GM19023 (cell line): ENCODE data around the gene GFPT1.
"Not testable (repeated sequence)": the region's sequence is repeated elsewhere in the genome, so short reads cannot be mapped to it uniquely, and the experiment has no call there.

Experiments used
- ATAC-seq: cut with Tn5 transposase; IDR thresholded peaks from one replicate; pipeline ENCODE4 v1.9.1; 2021; ENCODE audit warnings: mild to moderate bottlenecking, moderate library complexity; ENCODE audit not compliant: unreplicated experiment

GFPT1 gene

DNA sequence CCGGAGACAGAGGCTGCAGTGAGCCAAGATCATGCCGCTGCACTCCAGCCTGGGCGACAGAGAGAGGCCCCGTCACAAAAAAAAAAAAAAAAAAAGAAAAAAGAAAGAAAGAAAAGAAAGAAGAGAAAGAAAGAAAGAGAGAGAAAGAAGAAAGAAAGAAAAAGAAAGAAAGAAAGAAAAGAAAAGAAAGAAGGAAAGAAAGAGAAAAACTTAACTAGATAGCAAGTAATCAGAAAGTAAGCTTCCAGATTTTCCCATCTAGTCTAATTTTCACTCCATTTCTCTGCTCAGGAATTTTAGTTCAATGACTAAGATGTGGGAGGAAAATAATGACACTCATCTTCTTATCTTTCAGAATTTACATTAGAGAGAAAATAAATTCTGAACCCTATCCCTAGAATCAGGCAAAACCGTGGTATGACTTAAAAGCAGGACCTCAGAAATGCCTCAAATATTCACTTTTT lies 2.4 kb downstream of the GFPT1 start:
- no peak for ATAC-seq

DNA sequence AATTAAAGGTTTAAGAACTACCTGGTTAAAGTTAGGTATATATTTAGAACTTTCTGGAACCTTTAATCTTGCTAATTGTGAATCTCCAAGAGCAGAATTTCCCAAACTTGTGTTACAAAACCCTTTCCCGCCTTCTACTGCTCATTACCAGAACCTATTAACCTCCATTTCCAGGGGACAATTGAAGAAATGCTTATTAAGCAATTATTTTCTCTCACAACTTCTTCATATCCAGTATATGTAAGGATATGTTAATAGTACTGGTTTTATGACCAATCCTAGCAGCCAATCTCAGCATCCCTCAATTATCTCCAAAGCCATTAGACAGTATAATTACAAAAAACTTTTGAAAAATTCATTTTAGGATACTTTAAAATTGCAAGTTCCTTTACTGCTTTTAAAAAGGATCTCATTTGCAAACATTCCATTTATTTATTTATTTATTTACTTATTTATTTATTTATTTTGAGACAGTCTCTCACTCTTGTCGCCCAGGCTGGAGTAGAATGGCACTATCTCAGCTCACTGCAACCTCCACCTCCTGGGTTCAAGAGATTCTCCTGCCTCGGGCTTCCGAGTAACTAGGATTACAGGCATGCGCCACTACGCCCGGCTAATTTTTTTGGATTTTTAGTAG lies 3.7 kb downstream of the GFPT1 start:
- no peak for ATAC-seq

DNA sequence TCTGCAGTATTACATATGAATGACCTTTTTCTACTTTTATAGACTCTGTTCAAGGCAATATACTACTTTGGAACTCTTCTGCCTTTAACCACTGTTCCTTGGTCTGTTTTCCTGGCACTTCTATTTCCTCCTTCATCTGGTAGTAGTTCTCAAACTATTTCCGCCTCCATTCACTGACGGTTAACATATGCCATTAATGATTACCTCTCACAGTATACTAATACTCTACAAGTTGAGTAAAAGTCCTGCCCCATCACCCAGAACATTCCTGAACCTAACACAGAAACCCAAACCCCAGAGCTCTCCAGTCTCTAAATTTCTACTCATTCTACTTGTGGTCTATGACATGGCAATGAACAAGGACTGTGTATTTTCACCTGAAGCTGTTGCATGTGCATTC lies 4.5 kb downstream of the GFPT1 start:
- ATAC-seq, result no peak

DNA sequence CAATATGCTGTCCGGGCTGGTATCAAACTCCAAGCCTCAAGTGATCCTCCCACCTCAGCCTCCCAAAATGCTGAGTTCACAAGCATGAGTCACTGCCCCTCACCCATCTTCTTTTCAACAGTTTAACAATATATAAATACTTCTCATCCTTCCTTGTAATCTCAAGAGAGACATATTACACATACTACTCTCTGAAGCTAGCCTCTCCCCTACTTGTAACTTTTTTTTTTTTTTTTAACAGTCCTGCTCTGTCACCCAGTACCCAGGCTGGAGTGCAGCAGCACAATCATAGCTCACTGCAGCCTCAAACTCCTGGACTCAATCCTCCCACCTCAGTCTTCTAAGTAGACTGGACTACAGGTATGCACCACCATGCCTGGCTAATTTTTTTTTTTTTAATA lies 5.7 kb downstream of the GFPT1 start:
- ATAC-seq, result no peak

DNA sequence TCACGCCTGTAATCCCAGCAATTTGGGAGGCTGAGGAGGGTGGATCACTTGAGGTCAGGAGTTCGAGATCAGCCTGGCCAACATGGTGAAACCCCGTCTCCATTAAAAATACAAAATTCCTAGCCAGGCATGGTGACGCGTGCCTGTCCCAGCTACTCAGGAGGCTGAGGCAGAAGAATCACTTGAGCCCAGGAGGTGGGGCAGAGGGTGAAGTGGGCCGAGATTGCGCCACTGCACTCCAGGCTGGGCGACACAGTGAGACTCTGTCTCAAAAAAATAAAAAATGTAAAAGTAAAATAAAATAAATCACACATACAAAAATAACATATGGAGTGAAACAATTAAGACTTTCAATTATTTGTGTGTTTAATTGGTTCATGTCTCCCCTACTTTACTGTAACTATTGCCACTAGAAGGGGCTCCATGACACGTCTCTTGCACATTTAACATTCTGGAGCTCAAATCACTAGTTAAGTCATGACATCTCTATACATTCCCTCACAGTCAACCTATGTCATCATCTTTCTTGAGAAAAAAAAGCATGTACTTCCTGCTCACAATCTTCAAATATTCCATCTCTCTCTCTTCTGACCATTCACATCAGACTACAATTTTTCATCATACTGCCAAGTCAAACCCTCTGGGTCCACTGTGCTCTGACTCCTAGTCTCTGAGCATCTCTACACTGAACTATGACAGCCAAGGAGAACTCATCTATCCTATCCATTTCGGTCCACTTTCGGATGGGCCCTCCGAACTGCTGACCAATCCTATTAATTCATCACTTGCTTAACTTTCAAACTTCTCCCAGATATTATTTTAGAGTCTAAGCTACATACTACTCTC lies 6.7 kb downstream of the GFPT1 start:
- no peak for ATAC-seq

DNA sequence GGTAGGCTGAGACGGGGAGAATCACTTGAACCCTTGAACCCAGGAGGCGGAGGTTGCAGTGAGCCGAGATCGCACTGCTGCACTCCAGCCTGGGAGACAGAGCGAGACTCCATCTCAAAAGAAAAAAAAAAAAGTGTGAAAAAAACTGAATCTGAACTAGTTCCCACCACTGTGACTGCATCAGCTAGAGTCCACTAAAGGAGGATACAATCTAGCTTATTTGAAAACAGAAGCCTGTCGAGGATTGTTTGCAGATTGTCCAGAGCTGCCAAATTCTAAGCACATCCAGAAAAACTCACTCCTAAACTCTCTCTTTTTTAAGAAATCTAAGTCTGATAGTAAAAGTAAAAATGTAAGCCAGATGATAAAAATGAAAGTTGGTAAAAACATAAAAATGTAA lies 10.6 kb downstream of the GFPT1 start:
- ATAC-seq, result no peak

DNA sequence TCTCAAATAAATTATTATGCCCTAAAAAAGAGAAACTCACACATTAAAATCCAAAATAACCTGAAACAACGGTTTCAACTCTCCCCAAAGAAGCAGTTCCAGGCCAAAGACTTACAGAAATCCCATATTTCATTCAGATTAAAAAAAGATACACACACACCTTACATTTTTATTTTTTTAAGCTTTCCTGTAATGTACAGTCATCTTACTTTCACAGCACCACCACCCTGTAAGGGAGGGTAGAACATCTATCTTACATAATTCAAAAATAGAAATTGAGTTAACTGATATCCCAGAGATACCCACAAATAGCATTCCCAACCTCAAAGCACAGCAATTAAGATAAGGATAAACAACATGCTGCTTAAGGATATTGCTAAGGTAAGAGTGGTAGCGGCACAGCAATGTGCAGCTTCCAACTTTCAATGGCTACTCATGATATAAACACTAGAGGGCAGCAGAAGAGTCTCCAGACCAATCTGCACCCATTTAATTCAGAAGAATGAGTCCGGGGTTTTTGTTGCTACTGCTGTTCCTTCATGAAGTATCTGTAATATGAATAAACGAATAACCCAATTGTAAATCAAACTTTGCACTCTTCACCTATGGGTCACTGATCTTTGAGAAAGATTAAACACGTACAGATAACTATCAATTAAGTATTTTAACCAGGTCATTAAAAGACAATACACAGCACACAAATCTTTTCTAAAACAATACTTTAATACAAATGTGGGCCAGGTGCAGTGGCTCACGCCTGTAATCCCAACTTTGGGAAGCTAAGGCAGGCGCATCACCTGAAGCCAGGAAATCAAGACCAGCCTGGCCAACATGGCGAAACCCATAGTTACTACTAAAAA lies 11.3 kb downstream of the GFPT1 start:
- no peak for ATAC-seq

DNA sequence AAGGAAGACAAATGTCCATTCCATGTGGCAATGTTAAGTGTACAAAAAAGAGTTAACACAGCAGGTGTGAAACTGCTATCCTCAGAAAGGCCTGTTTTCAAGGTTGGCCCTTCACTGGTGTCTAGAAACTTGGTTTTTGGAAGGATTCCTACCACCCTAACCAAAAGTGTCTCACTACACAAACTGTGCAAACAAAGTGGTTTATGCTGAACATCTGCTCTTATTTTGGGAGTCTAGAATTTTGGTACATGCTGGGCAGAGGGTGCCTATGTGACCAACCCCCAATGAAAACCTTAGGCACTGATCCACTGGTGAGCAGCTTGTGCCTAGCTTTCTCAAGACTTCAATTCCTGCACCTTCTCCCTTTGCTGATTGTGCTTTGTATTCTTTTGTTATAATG lies 14.3 kb downstream of the GFPT1 start:
- ATAC-seq, result no peak

DNA sequence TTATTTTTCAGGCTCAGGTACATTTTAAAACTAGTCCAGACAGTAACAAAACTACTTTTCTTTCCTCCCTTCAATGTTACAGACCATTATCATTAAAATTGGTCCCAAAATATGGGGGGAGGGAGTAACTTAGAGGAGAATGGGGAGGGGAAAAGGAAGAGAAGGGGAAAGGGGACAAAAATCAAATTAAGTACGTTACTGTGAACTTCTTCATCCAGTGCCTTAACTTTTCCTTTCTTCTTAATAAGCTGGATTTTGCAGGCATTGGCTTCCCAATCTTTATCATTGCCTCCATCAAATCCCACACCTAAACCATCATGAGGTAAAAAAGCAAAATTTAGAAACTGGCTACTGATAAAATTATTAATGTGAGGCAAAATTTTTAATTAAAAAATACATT lies 17.2 kb downstream of the GFPT1 start:
- no peak for ATAC-seq

DNA sequence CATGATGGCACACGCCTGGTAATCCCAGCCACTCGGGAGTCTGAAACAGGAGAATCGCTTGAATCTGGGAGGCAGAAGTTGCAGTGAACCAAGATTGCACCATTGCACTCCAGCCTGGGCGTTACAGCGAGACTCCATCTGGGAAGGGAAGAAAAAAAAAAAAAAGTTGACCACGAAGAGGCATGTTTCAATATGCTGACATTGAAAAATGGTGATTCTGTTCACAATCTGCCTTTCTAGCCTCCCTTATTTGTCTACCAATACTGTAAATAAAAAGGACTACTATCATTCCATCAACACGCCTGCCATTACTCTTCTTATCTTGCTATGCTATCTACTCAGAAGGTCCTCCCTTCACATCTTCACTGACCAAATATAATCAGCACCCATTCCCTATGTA lies 18.4 kb downstream of the GFPT1 start:
- ATAC-seq, result no peak

DNA sequence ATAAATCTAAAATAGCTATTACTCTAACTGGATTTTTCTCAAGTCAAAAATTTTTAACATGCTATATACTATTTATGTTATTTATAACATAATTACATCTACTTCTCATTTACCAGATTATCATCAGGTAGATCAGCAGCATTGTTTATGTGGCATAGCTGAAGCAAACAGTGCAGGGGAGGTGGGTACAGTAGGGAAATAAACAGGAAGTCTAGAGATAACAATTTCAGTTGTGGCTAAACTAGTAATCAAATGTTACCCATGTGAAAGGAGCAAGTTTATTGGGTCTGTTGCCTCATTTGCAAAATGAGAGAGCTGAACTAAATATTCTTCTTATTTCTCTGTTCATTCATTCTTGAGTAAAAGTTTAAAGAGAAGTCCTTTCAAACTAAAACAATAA lies 27.7 kb downstream of the GFPT1 start:
- ATAC-seq, result no peak

DNA sequence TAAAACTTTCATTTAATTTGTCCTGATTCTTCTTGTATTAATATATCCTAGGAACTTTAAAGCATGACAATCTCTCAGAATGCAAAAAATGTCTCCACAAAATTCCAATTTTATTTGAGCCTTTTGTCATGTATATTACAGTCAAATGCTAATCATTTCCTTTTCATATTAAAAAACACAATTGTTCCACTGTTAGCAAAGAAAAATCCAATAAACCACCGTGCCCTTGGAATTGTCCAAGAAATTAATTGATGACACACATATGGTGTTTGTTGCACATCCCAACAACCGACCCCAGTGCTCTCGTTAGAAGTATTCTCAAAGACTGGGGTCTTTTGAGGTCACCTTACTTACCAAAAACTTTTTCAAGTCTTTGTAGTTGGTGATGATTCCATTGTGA lies 28.1 kb downstream of the GFPT1 start:
- no peak for ATAC-seq

DNA sequence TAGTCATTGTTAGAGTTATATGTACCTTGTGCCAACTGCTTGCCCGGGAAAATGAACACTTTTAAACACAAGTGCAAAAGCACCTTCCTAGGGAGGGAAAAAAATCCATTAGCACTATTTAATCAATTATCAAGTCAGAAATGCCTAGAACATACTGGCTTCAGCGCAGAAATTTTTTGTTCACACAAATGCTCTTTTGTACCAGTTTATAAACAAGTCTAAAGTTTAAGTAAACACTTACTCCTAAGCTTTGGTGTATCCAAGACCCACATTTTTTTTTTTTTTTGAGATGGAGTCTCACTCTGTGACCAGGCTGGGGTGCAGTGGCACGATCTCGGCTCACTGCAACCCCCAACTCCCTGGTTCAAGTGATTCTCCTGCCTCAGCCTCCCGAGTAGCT lies 30.6 kb downstream of the GFPT1 start:
- ATAC-seq, result no peak

DNA sequence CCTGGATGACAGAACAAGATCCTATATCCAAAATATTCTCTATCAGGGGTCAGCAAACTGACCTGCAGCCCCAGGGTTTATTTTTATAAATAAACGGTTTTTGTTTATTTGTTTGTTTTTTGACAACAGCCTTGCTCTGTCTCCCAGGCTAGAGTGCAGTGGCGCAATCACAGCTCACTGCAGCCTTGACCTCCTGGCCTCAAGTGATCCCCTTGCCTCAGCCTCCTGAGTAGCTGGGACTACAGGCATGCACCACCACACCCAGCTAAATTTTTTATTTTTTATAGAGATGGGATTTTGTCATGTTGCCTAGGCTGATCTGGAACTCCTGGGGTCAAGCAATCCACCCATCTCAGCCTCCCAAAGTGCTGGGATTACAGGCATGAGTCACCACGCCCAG lies 32.1 kb downstream of the GFPT1 start:
- not testable (repeated sequence) for ATAC-seq

DNA sequence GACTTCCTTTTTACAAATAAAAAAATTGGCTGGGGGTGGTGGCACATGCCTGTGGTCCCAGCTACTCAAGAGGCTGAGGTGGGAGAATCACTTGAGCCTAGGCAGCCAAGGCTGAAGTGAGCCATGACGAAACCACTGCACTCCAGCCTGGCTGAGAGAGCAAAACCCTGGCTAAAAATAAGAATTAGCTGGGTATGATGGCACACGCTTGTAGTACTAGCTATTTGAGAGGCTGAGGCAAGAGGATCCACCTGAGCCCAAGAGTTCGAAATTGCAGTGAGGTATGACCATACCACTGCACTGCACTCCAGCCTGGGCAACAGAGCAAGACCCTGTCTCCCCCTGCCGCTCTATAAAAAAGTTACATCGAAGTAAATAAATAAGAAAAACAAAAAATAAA lies 33.7 kb downstream of the GFPT1 start:
- no peak for ATAC-seq

DNA sequence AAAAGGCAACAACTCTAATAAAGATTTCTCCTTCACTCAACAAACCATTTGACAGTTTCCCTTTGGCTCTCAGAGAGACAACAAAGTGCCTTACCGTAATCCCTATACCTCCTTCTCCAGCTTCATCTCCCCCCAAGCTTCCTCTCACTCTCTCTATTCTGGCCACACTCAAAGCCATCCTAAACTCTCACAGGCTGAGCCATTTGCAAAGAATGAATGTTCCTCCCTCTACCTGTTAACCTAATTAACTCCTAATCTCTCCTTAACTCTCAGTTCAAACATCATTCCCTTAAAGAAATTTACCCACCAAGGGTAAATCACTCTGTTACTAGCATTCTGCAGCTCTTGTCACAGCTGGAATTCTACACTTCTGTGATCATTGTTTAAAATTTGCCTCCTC lies 38.2 kb downstream of the GFPT1 start:
- ATAC-seq, result no peak

DNA sequence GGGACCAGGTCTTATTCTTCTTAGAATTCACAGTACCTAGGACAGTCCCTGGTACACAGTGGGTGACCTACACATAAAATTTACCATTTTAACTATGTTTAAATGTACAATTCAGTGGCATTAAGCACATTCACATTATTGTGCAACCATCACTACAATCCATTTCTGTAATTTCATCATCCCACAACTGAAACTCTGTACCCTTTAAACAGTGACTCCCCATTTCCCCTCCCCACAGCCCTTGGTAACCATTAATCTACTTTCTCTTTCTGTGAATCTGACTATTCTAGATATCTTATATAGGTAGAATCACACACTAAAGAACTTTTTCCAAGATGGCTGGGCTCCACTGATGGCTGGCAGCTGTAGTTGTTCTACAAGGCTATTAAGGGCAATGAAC lies 41.6 kb downstream of the GFPT1 start:
- no peak for ATAC-seq

DNA sequence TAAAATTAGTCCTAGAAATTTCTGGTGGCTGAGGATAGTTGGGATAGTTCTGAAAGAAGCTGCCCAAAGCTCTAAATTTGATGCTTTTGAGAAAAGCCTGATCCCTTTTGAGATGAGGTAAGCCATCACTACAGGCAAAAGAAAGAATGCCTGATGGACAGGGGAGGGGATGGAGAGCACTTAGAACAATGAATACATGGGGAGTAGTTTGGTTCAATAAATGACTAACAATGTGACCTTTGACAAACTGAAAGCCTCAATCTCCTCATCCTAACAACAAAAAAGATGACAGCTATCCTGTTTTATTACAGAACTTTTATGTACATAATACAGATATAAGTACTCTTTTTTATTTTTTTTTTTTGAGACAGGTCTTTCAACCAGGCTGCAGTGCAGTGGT lies 42.7 kb downstream of the GFPT1 start:
- ATAC-seq, result no peak

DNA sequence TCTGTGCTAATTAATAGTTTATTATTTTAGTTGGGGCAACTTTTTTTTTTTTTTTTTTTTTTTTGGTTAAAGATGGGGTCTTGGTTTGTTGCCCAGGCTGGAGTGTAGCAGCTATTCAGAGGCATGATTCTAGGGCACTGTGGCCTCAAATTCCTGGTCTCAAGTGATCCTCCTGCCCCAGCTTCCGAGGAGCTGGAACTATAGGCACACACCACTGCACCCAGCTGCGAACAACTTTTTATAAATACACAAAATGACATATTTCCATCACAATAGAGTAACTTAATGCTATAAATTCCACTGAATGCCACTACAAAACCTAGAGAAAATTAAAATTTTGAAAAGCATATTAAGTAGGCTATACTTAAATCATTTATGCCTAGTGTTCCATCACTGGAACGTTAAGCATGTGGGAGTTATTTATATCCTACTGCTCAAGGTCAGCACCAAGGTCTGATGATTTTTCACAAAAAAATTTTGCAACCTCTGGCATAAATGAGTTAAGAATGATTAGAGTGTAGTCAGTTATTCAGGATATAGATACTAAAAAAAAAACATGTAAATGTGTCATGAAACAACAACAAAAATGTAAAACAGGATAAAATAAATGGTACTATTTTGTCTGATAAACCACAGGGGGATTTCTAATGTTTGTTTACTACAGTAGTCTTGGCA lies 46.8 kb downstream of the GFPT1 start:
- ATAC-seq, result no peak

DNA sequence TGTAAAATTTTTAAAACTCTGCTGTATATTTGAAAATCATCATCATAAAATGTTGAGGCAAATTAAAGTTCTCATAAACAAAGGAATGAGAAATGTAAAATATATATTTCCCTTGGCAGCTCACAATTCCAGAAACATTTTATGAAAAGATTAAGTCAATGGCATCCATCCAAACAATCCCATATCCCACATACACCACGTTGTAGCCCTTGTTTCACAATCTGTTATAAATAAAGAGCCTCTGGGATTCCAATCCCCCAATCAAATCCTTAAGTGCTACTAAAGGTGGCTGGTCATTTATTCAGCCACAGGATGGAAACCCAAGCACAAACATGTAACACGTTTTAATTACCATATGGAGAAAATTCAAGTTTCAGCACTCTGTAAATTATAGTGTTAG lies 51.7 kb downstream of the GFPT1 start:
- no peak for ATAC-seq

DNA sequence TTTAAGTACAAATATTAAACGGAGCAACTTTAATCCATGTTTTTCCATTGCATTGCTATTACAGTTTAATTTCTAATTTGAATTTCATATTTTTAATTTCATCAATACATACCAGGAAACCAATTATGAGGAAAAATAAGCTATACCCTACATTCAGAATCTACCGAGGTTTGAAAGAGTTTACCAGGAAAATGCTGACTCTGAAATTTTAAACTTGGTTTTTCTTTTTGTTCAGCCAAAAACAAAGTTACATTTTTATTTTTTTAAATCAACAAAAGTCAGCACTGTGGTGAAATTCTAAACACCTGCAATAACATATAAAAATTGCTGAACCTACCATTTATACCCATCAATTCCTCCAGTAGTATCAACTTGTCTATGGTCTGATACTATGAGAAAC lies 53.7 kb downstream of the GFPT1 start:
- ATAC-seq, result no peak
